GM23248 (cell line): Measurements from ENCODE around the gene NDUFV2.

Experiments
- EZH2 ChIP-seq: fragments of 200-600 bp; sonication (generic); IDR thresholded peaks from 2 replicates; pipeline ENCODE4 v1.6.1; 2018; ENCODE audit warnings: antibody characterized with exemption, mild to moderate bottlenecking; ENCODE audit not compliant: insufficient read depth, poor library complexity, severe bottlenecking
- EZH2phosphoT487 ChIP-seq: fragments of 200-600 bp; sonication (generic); IDR thresholded peaks from 2 replicates; pipeline ENCODE4 v1.6.1; 2018; ENCODE audit warnings: antibody characterized with exemption, moderate library complexity, mild to moderate bottlenecking, low read depth; ENCODE audit not compliant: insufficient read depth

DNA sequence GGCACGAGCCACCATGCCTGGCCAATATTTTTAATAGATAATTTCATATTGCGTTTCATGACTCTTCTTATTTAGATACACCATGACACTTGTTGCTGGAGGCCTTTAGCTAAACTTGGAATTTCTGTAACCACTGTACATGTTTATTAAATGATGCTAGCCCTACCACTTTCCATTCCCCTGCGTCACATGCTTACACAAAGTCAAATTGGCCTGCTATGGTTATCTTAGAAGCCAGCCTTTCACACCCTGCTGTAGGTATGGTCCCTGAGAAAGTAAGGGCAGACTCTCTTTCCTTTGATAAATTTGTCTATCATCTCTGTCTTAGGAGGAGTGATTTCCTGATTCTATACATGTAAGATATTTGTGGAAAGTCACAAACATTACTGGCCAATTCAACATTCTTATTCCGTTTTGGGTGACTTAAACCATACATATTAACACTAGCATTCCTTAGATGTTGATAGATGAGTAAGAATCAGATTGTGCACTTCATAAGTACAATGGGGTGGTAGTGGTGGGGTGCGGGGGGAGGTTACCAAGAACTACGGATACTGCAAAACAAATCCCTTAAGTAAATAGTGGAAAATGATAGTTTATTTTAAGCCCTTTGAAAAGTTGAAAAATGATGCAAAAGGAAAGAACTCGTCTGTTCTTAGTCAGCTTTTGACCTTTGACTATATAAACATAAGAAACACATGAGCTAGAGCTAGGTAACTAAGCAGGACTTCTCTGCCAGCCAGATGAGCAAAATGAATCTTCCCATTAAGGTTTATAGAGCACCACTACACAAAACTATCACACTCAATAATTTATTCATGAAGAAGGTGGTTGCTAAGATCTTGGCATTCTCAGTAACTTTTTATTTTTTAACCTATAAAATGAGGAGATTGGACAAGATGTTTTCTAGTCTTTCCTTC, 7.9 kb upstream of the NDUFV2 start:
- TF ChIP-seq EZH2 (no peak), EZH2phosphoT487 (no peak)
